GM18498 (cell line): ENCODE measurements around the gene UCP3.

Experiments
- ATAC-seq: cut with Tn5 transposase; IDR thresholded peaks from one replicate; pipeline ENCODE4 v1.9.1; 2021; ENCODE audit warnings: mild to moderate bottlenecking, moderate library complexity; ENCODE audit not compliant: unreplicated experiment

UCP3 gene, protein sequence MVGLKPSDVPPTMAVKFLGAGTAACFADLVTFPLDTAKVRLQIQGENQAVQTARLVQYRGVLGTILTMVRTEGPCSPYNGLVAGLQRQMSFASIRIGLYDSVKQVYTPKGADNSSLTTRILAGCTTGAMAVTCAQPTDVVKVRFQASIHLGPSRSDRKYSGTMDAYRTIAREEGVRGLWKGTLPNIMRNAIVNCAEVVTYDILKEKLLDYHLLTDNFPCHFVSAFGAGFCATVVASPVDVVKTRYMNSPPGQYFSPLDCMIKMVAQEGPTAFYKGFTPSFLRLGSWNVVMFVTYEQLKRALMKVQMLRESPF

DNA sequence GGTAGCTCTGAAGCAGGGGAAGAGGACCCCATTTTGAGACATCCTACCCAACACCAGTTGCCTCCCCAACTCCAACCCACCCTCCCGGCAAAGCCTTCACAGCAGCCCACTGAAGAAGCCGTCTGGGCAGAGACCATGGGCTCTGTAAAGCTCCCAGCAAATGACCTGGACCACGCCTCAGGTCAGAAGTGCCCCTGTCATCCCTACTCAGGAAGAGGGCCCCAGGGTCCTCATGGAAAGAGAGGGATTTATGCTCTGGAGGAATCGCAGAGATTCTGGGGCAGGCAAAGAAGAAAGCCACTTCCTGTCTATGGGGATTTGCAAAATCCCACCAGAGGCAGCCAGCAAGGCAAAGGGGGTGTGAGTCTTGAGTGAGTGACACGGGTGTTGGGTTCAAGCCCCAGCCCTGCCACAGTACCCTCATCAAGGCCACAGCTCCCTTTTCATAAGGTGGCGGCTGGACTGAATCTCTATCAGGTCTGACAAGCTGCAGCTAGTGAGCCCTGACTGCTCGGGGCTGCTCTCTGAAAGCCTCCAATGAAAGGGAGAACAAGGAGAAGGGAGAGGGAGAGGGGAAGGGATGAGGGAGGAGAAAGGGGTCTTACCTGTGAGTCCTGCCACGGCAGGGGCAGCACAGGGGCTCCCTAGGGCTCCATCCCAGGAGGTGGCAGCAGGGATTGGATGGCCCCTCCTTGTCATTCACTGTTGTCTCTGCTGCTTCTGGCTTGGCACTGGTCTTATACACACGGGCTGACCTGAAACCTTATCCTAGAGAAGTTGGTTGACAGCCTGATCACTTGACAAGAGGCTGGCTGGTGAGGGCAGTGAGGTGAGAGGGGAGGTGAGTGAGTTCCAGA is at the start of gene UCP3:
UCP3 (minus strand) TSS at position 713 of the 857 bp plus-strand sequence. CDS start 2,043 bp downstream, outside the sequence.
- no peak for ATAC-seq

- no peak for ATAC-seq
Measured at GRCh38 chr11:74057249-74058151, 48.6 kb upstream of the UCP3 start.

DNA sequence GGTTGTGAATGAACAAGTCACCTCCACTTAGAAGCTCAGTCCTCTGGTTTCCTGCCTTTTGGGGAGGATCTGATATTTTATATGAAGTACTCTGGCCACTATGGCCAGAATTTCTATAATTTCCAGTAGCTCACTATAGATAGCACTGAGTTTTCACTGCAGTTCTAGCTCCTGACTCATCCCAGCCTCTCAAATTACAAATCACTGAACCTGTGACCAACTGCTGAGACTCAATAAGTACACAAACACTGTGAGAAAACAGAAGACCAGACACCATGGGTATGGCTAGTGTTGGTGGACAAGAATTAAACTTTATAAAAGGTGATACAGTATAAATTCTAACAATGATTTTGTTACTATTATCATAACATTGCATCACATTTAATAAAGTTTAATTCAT is 47.1 kb upstream of the UCP3 start:
- no peak for ATAC-seq

DNA sequence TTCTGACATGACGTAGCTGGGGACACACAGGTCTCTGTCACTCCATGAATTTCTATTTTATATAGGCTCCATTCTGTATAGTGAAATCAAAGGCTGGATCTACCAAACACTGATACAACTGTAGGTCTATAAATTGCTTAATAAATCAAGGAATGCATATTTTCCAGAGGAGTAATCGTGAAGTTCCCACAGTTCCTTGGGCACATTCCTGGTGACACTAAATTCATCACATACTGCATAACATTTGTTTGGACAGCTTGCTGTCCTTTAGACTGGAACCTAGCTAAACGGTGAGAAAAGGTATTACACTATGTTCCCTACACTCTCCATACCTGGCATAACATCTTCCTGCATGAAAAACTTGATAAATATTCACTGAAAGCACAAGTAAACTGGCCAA is 41.6 kb upstream of the UCP3 start:
- ATAC-seq: no peak

- ATAC-seq: no peak
Measured at GRCh38 chr11:74048993-74049392, 40.1 kb upstream of the UCP3 start.

- no peak for ATAC-seq
Measured at GRCh38 chr11:74044538-74044937, 35.7 kb upstream of the UCP3 start.

DNA sequence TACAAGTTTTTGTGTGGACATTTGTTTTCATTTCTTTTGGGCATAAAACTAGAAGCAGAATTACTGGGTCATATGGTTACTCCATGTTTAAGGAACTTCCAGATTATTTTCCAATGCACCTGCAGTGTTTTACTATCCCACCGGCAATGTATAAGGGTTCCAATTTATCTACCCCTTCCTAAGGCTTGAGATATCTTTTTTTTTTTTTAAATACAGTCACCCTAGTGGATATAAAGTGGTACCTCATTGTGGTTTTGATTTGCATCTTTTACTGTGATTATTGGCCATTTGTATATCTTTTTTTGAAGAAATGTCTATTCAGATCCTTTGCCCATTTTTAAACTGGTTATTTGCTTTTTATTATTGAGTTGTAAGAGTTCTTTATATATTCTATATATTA is 34.6 kb upstream of the UCP3 start:
- ATAC-seq: no peak

DNA sequence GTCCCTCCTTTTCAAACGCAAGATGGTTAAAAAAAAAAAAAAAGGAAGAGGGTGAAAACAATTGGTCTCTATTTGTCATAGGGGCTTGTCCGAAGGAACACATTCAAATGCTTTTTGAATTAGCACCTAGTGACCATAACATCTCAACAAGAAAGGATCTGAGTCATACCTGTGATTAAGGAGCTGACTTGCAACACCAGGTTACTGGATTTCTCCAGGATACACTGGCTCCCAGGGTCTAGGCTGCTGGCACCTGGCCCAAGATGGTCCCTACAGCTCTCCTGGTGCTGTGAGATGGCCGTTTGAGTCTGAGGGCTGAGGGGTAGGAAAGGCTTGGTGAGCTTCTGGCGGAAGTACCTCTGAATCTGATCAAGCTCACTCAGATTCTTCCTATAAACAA is 28.4 kb upstream of the UCP3 start:
- ATAC-seq: no peak

- ATAC-seq: no peak
Measured at GRCh38 chr11:74035264-74035663, 26.4 kb upstream of the UCP3 start.

DNA sequence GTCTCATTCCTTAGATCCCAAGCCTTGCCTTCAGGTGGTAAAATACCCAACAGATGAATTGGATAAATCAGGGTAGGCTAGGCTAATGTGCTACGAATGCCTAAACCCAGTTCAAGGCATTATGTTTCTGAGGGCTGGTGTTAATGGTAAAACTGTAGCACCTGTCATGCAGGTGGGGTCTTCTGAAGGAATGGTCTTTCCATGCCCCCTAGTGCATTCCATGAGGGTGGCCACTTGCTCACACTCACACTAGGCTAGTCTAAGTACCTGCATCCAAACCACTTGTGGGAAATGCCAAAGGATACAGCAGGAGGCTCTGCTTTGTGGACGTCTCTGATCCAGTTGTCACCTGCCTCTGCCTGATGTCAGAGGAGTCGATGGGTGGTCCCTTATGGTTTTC is 24.2 kb upstream of the UCP3 start:
- no peak for ATAC-seq

DNA sequence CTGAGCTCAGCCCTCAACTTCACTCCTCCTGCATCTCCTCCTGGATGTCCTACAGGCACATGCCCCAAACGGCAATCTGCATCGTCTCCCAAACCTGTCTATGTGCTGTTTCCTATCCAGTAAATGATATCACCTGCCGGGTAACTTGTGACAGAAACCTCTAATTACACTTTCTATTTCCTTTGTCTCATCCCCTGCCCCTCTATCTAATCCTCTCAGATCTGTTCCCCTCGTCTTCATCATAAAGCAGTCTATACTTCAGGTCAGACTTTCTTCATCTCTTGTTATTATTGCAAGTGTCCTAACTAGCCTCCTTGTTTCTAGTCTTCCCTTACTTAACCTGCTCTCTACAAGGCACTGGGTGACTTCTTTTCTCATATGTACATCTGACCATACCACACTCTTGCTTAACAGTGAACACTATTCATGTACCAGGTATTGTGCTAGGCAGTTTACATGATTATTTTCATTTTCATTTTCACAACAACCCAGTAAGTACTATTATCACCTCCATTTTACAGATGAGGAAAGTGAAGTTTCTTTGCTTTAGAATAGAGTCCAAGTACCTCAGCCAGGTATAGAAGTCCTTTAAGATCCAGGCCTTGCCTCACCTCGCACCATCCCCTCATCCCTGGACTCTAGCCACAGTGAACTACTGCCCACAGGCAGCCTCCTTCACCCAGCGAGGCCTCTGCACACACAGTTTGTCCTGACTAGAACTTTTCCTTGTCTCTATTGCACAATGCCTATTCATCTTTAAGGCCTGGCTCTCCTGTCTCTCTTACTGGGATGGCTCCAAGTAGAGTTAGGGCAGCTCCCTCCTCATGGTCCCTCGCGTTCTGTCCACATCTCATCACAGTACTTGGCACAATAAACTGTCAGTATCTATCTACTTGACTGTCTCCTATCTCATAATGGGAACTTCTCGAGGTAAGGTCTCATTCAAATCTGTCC is 22.1 kb upstream of the UCP3 start:
- peak; percentile 61 for ATAC-seq

- ATAC-seq: no peak
Measured at GRCh38 chr11:74025467-74026166, 16.7 kb upstream of the UCP3 start.

DNA sequence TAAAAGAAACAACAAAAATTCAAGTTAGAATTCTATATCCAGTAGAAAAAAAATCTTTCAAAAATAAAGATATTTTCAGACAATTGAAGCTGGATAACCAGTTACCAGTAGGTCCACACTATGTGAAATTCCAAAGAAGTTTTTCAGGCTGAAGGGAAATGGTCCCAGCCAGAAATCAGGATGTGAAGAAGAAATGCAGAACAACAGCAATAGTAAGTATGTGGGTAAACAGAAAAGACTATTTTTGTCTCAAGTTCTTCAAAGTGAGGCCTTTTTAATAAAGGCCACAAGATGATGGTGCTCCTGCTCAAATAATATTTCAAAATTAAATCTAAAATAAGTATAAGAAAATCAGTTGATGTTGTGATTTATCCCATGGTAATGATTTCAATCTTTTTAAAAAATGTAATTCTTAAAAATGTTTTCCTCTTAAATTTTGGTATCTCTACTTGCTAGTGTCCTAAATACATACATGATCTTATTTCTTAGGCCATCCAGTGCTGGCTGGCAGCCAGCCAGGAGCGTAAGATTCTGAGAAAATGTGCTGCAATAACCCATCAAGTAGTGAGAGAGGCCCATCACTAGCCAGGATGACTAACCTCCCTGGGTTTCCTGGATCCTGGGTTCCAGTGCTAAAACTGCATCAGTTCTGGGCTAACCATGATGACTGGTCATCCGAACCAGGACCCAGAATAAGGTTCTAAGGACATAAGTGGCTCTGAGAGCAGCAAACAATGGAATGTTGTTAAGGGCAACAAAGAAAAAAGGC is 15.6 kb upstream of the UCP3 start:
- no peak for ATAC-seq

- ATAC-seq: no peak
Measured at GRCh38 chr11:74023276-74023675, 14.4 kb upstream of the UCP3 start.

DNA sequence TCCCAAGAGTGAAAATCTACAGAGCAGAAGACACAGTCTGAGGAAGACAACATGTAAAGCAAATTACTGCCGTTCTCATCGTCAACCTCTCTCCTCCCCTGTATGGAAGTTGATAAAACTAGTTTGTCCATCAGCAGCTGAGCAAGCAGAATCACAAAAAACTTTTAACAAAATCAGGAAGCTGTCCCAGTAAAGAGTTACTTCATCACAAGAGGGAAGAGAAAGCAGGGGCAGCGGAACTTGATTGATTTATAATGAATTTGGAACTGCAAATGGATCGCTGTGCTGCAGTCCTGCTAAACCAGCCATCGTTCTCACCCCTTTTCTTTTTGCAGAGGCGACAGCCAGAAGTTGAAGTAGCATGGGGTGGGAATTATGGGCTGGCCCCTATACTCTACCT is 13.7 kb upstream of the UCP3 start:
- no peak for ATAC-seq

GRCh38 chr11:74021998-74022397 is 13.1 kb upstream of the UCP3 start:
- ATAC-seq: no peak

DNA sequence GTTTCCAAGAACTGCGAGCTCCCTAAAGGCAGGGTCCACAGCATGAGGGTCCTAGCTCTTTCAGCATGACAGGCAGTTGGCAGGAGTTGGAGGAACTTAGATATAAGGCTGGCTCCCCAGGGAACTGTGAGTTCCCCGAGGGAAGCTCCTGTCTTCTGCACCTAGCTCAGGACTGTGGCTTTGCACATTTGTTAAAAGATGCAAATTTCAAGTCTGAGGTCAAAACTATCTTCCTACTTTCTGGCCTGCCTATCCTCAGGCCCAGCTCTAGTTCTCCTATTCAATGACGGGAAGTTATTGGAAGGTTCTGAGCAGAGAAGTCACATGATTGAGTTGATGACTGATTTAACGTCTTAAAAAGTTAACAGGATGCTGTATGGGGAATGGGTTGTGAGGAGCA is 11.7 kb upstream of the UCP3 start:
- ATAC-seq: peak; percentile 47

- ATAC-seq: no peak
Measured at GRCh38 chr11:74019860-74020259, 11.0 kb upstream of the UCP3 start.
